ENCODE measurements around the gene ANKRD45.

- TF ChIP-seq, protein P1, sequence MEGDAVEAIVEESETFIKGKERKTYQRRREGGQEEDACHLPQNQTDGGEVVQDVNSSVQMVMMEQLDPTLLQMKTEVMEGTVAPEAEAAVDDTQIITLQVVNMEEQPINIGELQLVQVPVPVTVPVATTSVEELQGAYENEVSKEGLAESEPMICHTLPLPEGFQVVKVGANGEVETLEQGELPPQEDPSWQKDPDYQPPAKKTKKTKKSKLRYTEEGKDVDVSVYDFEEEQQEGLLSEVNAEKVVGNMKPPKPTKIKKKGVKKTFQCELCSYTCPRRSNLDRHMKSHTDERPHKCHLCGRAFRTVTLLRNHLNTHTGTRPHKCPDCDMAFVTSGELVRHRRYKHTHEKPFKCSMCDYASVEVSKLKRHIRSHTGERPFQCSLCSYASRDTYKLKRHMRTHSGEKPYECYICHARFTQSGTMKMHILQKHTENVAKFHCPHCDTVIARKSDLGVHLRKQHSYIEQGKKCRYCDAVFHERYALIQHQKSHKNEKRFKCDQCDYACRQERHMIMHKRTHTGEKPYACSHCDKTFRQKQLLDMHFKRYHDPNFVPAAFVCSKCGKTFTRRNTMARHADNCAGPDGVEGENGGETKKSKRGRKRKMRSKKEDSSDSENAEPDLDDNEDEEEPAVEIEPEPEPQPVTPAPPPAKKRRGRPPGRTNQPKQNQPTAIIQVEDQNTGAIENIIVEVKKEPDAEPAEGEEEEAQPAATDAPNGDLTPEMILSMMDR (IDR thresholded peaks at IDR 0.05): no peak
- TF ChIP-seq EP300 (IDR thresholded peaks at IDR 0.05) (no peak), POLR2A (IDR thresholded peaks at IDR 0.05) (no peak), POLR2AphosphoS5 (IDR thresholded peaks at IDR 0.05) (no peak)
Observed at GRCh38 chr1:173561263-173561662, 108.4 kb downstream of the ANKRD45 start.
